Fibroblast of lung (primary cell): ENCODE data around the gene N4BP2L1. TPM values are rescaled to one million over a fixed set of nuclear protein-coding genes. Genes with fewer than 3 reads are reported as not detected.

Source experiments
- DNase-seq, 2 donors: peaks; one replicate each; pipeline versions ENCODE4 v3.0.0 to v3.0.0-alpha.2; 2010; ENCODE audit warnings: low read depth in 2 of 2
- H2AFZ ChIP-seq: 2 replicates; pipeline ENCODE4 v1.5.1; 2012; ENCODE audit warnings: low read length, control low read depth, inconsistent platforms
- H3K27ac ChIP-seq: 2 replicates; pipeline ENCODE4 v1.5.1; 2011; ENCODE audit warnings: low read length, control low read depth; ENCODE audit not compliant: insufficient read depth
- H3K27me3 ChIP-seq: 2 replicates; pipeline ENCODE4 v1.5.1; 2011; ENCODE audit warnings: mild to moderate bottlenecking, low read length; ENCODE audit not compliant: control insufficient read depth, insufficient read depth
- H3K36me3 ChIP-seq: 2 replicates; pipeline ENCODE4 v1.5.1; 2011; ENCODE audit warnings: low read length; ENCODE audit not compliant: control insufficient read depth, insufficient read depth
- H3K4me1 ChIP-seq: 2 replicates; pipeline ENCODE4 v1.5.1; 2011; ENCODE audit warnings: low read length; ENCODE audit not compliant: control insufficient read depth, insufficient read depth; ENCODE audit errors: extremely low read depth
- H3K4me2 ChIP-seq: 2 replicates; pipeline ENCODE4 v1.5.1; 2011; ENCODE audit warnings: low read length, control low read depth; ENCODE audit not compliant: insufficient read depth; ENCODE audit errors: extremely low read depth
- H3K4me3 ChIP-seq, 4 experiments: fragments of 200-600 bp in 1 of 4; sonication (generic) in 1 of 4; replicated peaks in 1 of 4; 2 replicates each; pipeline ENCODE4 v1.5.1; 2011 to 2016; ENCODE audit warnings: low read length in 4 of 4, low read depth in 3 of 4, mild to moderate bottlenecking in 3 of 4, control low read depth in 2 of 4, inconsistent platforms in 1 of 4, mixed read lengths in 1 of 4; ENCODE audit not compliant: insufficient read depth in 1 of 4; ENCODE audit errors: control extremely low read depth in 1 of 4
- H3K79me2 ChIP-seq: 2 replicates; pipeline ENCODE4 v1.5.1; 2012; ENCODE audit warnings: mild to moderate bottlenecking, low read length, inconsistent platforms; ENCODE audit not compliant: control insufficient read depth, insufficient read depth
- H3K9ac ChIP-seq: 2 replicates; pipeline ENCODE4 v1.5.1; 2011; ENCODE audit warnings: mild to moderate bottlenecking, low read length, control low read depth; ENCODE audit not compliant: insufficient read depth
- H3K9me3 ChIP-seq: 2 replicates; pipeline ENCODE4 v1.5.1; 2012; ENCODE audit warnings: low read depth, low read length; ENCODE audit not compliant: control insufficient read depth, insufficient read depth
- H4K20me1 ChIP-seq: 2 replicates; pipeline ENCODE4 v1.5.1; 2011; ENCODE audit warnings: low read length; ENCODE audit not compliant: control insufficient read depth, insufficient read depth; ENCODE audit errors: extremely low read depth
- EZH2 ChIP-seq: IDR thresholded peaks from 2 replicates; pipeline ENCODE4 v1.5.1; 2012; ENCODE audit warnings: low read length, control low read depth, mild to moderate bottlenecking; ENCODE audit errors: missing control alignments
- polyA plus RNA-seq, 2 donors: library from polyadenylated mRNA; depleted of rRNA in 1 of 2; stranded (reverse) in 1 of 2; unstranded in 1 of 2; fragments of >200 nt; gene quantifications; 2 replicates each; pipeline ENCODE4 v1.2.1, GENCODE V29; 2011 to 2012; ENCODE audit warnings: missing spikeins in 1 of 2
- total RNA-seq: library from RNA; depleted of rRNA; stranded (reverse); fragments of >200 nt; gene quantifications from 2 replicates; pipeline ENCODE4 v1.2.1, GENCODE V29; 2014
- TF ChIP-seq, protein P1 (sequence below), 2 donors: IDR thresholded peaks in 1 of 2; conservative IDR thresholded peaks in 1 of 2; 1 replicate in 1 of 2; 2 replicates in 1 of 2; pipeline ENCODE4 v1.5.1; 2011 to 2012; ENCODE audit warnings: low read length in 2 of 2, control low read depth in 1 of 2, inconsistent platforms in 1 of 2, low read depth in 1 of 2, mild to moderate bottlenecking in 1 of 2

The N4BP2L1 gene
- total and polyA plus RNA-seq, 2 donors (not counting 1 experiment from before 2014, with no cell fraction given) = 2.7 to 5.9 TPM

- Histone ChIP-seq H4K20me1 (no peaks in the 10 kb centered on the region), H3K4me1 (no peaks in the 10 kb centered on the region), H3K4me2 (no peak overlapping the region), H3K36me3 (no peaks in the 10 kb centered on the region), H3K27me3 (no peaks in the 10 kb centered on the region), H3K27ac (no peak overlapping the region), H3K9me3 (no peaks in the 10 kb centered on the region), H3K4me3 (no peak overlapping the region), H3K9ac (no peak overlapping the region), H3K79me2 (no peaks in the 10 kb centered on the region), H2AFZ (no peak overlapping the region)
- no peak for DNase-seq
- TF ChIP-seq, protein P1, sequence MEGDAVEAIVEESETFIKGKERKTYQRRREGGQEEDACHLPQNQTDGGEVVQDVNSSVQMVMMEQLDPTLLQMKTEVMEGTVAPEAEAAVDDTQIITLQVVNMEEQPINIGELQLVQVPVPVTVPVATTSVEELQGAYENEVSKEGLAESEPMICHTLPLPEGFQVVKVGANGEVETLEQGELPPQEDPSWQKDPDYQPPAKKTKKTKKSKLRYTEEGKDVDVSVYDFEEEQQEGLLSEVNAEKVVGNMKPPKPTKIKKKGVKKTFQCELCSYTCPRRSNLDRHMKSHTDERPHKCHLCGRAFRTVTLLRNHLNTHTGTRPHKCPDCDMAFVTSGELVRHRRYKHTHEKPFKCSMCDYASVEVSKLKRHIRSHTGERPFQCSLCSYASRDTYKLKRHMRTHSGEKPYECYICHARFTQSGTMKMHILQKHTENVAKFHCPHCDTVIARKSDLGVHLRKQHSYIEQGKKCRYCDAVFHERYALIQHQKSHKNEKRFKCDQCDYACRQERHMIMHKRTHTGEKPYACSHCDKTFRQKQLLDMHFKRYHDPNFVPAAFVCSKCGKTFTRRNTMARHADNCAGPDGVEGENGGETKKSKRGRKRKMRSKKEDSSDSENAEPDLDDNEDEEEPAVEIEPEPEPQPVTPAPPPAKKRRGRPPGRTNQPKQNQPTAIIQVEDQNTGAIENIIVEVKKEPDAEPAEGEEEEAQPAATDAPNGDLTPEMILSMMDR (conservative IDR thresholded peaks at IDR 0.05 in 1 of 2, IDR thresholded peaks at IDR 0.05 in 1 of 2; ENCODE audit: low read depth in 1 of 2, low read length in 2 of 2) = no peak
- TF ChIP-seq EZH2 = no peak
These were observed 43.2 kb downstream of the N4BP2L1 start for GRCh38 chr13:32384702-32385101.

DNA sequence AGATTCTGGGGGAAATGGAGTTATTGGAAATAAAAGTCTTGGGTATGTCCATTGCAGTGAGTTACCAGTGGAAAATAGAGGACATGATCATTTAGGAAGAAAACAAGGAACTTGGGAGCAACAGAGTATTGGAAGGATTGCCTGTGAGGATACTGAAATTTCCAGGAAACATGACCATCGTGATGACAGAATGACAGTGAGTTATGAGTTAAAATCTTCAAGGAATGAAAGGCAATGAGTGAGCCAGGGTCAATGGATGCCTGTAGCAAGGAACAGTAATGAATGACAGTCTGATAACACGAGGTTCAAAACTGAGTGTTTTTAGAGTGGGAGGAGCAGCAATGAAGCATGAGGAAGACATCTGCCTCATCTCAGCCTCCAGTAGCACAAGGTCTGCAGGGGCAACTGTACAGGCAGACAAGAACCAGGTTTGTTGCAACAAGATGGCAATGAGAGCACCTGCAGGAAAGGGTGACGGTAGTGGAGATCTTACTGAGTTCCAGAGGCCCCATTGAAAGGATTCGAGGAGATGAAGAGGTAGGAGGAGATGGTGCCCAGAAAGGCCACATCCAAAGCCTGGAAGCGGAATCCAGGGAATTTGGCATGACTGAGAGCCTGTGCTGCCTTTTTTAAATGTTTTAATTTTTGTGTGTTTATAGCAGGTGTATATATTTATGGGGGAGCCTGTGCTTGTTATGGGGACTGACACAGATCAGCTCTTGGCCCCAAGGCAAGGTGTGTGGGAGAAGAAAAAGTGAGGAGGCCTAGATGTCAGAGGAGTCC lies 43.9 kb downstream of the N4BP2L1 start:
- H3K27ac ChIP-seq = no peak overlapping the region
- no peaks in the 10 kb centered on the region for H3K36me3 ChIP-seq
- H3K9me3 ChIP-seq = no peaks in the 10 kb centered on the region
- H3K79me2 ChIP-seq = no peaks in the 10 kb centered on the region
- H3K4me3 ChIP-seq = no peak overlapping the region
- H3K9ac ChIP-seq = no peak overlapping the region
- no peak overlapping the region for H2AFZ ChIP-seq
- no peak overlapping the region for H3K4me2 ChIP-seq
- H3K27me3 ChIP-seq = no peaks in the 10 kb centered on the region
- no peak for TF ChIP-seq EZH2
- TF ChIP-seq, protein P1 (conservative IDR thresholded peaks at IDR 0.05 in 1 of 2, IDR thresholded peaks at IDR 0.05 in 1 of 2; ENCODE audit: low read depth in 1 of 2, low read length in 2 of 2) = no peak
- H3K4me1 ChIP-seq = no peaks in the 10 kb centered on the region
- DNase-seq = no peak
- H4K20me1 ChIP-seq = no peaks in the 10 kb centered on the region

- Histone ChIP-seq H3K4me2 (no peak overlapping the region), H3K27ac (no peak overlapping the region), H3K27me3 (no peaks in the 10 kb centered on the region), H3K79me2 (no peaks in the 10 kb centered on the region), H4K20me1 (no peaks in the 10 kb centered on the region), H3K9me3 (no peaks in the 10 kb centered on the region), H3K36me3 (no peaks in the 10 kb centered on the region), H2AFZ (peak overlapping the region; percentile 32), H3K4me1 (no peaks in the 10 kb centered on the region), H3K9ac (no peak overlapping the region), H3K4me3 (no peak overlapping the region)
- TF ChIP-seq, protein P1 (conservative IDR thresholded peaks at IDR 0.05 in 1 of 2, IDR thresholded peaks at IDR 0.05 in 1 of 2; ENCODE audit: low read depth in 1 of 2, low read length in 2 of 2) = peak; percentile 48 to 72
- TF ChIP-seq EZH2 = no peak
- DNase-seq = peak; percentile 4 to 61
These were observed 46.4 kb downstream of the N4BP2L1 start for GRCh38 chr13:32381539-32381938.
